Neural cell (in vitro differentiated cells): Measurements from ENCODE around the gene FAM107B.

ENCODE experiments used
- CTCF ChIP-seq: fragments of 450-650 bp; IDR thresholded peaks from 2 replicates; pipeline ENCODE4 v1.5.1; 2014; ENCODE audit warnings: antibody characterized with exemption, mild to moderate bottlenecking, moderate library complexity; ENCODE audit not compliant: poor library complexity, severe bottlenecking
- EP300 ChIP-seq: fragments of 450-650 bp; conservative IDR thresholded peaks from 2 replicates; pipeline ENCODE4 v1.6.1; 2014; ENCODE audit warnings: antibody characterized with exemption, mild to moderate bottlenecking, moderate library complexity; ENCODE audit not compliant: poor library complexity, severe bottlenecking
- EZH2 ChIP-seq: fragments of 200-600, 300-800 bp; shearing (Covaris generic), sonication (generic); IDR thresholded peaks from 2 replicates; pipeline ENCODE4 v1.6.1; 2014; ENCODE audit warnings: antibody characterized with exemption, low read length, borderline replicate concordance, mild to moderate bottlenecking; ENCODE audit not compliant: insufficient read depth, poor library complexity, severe bottlenecking
- MXI1 ChIP-seq: fragments of 450-650 bp; conservative IDR thresholded peaks from 2 replicates; pipeline ENCODE4 v1.6.1; 2014; ENCODE audit warnings: antibody characterized with exemption, mild to moderate bottlenecking; ENCODE audit not compliant: poor library complexity, severe bottlenecking
- POLR2AphosphoS5 ChIP-seq: IDR thresholded peaks from 2 replicates; pipeline ENCODE4 v1.6.1; 2012
- RAD21 ChIP-seq: fragments of 450-650 bp; conservative IDR thresholded peaks from 2 replicates; pipeline ENCODE4 v1.6.1; 2014; ENCODE audit warnings: antibody characterized with exemption, mild to moderate bottlenecking, moderate library complexity
- TAF1 ChIP-seq: IDR thresholded peaks from 2 replicates; pipeline ENCODE4 v1.6.1; 2012; ENCODE audit warnings: low read depth

GRCh38 chr10:14696821-14697220 lies 77.9 kb downstream of the FAM107B start:
- TF ChIP-seq CTCF (no peak), EP300 (no peak), RAD21 (no peak), MXI1 (no peak), POLR2AphosphoS5 (no peak), TAF1 (no peak), EZH2 (no peak)
